OCI-LY3 (cell line): ENCODE measurements around the gene IGFBP7.

Source experiments
- EZH2phosphoT487 ChIP-seq: fragments of 200-600 bp; shearing (Covaris generic); IDR thresholded peaks from 2 replicates; pipeline ENCODE4 v1.6.1; 2018; ENCODE audit warnings: antibody characterized with exemption, mixed run types, low read depth
- TF ChIP-seq, protein P1 (sequence below): fragments of 200-600, 300-600 bp; sonication (generic); IDR thresholded peaks from 2 replicates; pipeline ENCODE4 v1.5.1; 2014; ENCODE audit warnings: antibody characterized with exemption, low read length, low read depth

DNA sequence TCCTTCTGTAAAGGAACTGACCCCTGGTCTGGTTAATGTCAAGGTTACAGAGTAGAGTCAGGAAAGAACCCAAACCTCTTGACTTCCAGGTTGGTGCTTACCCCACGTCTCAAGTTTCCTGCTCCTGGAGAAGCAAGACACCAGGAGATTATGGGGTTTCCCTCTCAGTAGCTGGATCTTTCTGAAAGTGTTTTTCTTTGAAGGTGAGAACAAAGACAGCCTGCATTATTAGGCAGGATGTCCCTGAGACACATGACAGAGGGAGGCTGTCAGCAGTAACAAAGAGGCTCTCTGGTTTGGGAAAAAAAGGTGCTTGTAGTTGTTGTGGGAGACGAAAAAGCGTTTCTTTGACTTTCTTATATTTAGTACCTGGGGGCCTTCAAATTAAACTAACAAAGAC is 44.7 kb upstream of the IGFBP7 start:
- TF ChIP-seq, protein P1, sequence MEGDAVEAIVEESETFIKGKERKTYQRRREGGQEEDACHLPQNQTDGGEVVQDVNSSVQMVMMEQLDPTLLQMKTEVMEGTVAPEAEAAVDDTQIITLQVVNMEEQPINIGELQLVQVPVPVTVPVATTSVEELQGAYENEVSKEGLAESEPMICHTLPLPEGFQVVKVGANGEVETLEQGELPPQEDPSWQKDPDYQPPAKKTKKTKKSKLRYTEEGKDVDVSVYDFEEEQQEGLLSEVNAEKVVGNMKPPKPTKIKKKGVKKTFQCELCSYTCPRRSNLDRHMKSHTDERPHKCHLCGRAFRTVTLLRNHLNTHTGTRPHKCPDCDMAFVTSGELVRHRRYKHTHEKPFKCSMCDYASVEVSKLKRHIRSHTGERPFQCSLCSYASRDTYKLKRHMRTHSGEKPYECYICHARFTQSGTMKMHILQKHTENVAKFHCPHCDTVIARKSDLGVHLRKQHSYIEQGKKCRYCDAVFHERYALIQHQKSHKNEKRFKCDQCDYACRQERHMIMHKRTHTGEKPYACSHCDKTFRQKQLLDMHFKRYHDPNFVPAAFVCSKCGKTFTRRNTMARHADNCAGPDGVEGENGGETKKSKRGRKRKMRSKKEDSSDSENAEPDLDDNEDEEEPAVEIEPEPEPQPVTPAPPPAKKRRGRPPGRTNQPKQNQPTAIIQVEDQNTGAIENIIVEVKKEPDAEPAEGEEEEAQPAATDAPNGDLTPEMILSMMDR, result no peak
- no peak for TF ChIP-seq EZH2phosphoT487
